H9 (cell line): ENCODE measurements around the gene RMND5B. TPM values are rescaled to one million over a fixed set of nuclear protein-coding genes. Genes with fewer than 3 reads are reported as not detected.
A peak's percentile ranks its signal among the peaks of the same experiment; 100 is the strongest.

Experiments used
- DNase-seq: peaks from one replicate; pipeline ENCODE4 v3.0.0-alpha.2; 2017
- H2AFZ ChIP-seq: one replicate; pipeline ENCODE4 v1.6.1; 2013; ENCODE audit warnings: mild to moderate bottlenecking, low read length, control low read depth, moderate library complexity
- H2AK5ac ChIP-seq: 2 replicates; pipeline ENCODE4 v1.6.1; 2013; ENCODE audit warnings: low read length, control low read depth, mixed read lengths; ENCODE audit not compliant: insufficient read length
- H2BK120ac ChIP-seq: one replicate; pipeline ENCODE4 v1.6.1; 2013; ENCODE audit warnings: low read depth, mild to moderate bottlenecking, low read length, control low read depth, inconsistent platforms; ENCODE audit not compliant: poor library complexity, severe bottlenecking
- H2BK12ac ChIP-seq: 2 replicates; pipeline ENCODE4 v1.6.1; 2013; ENCODE audit warnings: low read length, control low read depth, mixed read lengths, low read depth; ENCODE audit not compliant: insufficient read length
- H2BK15ac ChIP-seq: 2 replicates; pipeline ENCODE4 v1.6.1; 2013; ENCODE audit warnings: low read depth, low read length, control low read depth
- H2BK20ac ChIP-seq: one replicate; pipeline ENCODE4 v1.6.1; 2013; ENCODE audit warnings: low read depth, mild to moderate bottlenecking, low read length, control low read depth, inconsistent platforms; ENCODE audit not compliant: poor library complexity, severe bottlenecking
- H2BK5ac ChIP-seq: 2 replicates; pipeline ENCODE4 v1.6.1; 2013; ENCODE audit warnings: low read length, control low read depth, mixed read lengths; ENCODE audit not compliant: insufficient read length
- H3K14ac ChIP-seq: 2 replicates; pipeline ENCODE4 v1.6.1; 2013; ENCODE audit warnings: low read length, control low read depth; ENCODE audit not compliant: insufficient read depth
- H3K18ac ChIP-seq: 2 replicates; pipeline ENCODE4 v1.6.1; 2013; ENCODE audit warnings: low read depth, mild to moderate bottlenecking, mixed read lengths, low read length, control low read depth; ENCODE audit not compliant: insufficient read length
- H3K23ac ChIP-seq: 2 replicates; pipeline ENCODE4 v1.6.1; 2013; ENCODE audit warnings: low read length, control low read depth, mixed read lengths, low read depth; ENCODE audit not compliant: insufficient read length
- H3K23me2 ChIP-seq: 2 replicates; pipeline ENCODE4 v1.6.1; 2013; ENCODE audit warnings: low read depth, mild to moderate bottlenecking, mixed read lengths, low read length, control low read depth; ENCODE audit not compliant: insufficient read length, poor library complexity, severe bottlenecking
- H3K27ac ChIP-seq: 2 replicates; pipeline ENCODE4 v1.5.1; 2013; ENCODE audit warnings: low read length, control low read depth, mixed read lengths, low read depth; ENCODE audit not compliant: insufficient read length
- H3K27me3 ChIP-seq: 2 replicates; pipeline ENCODE4 v1.6.1; 2013; ENCODE audit warnings: low read length, control low read depth, inconsistent platforms; ENCODE audit not compliant: insufficient read depth
- H3K4ac ChIP-seq: 2 replicates; pipeline ENCODE4 v1.6.1; 2013; ENCODE audit warnings: low read depth, mild to moderate bottlenecking, control low read depth, inconsistent platforms, low read length, moderate library complexity
- H3K4me1 ChIP-seq: 2 replicates; pipeline ENCODE4 v1.6.1; 2013; ENCODE audit warnings: low read length, control low read depth, inconsistent platforms; ENCODE audit not compliant: insufficient read depth
- H3K4me2 ChIP-seq: 2 replicates; pipeline ENCODE4 v1.6.1; 2013; ENCODE audit warnings: low read length, control low read depth, mixed read lengths; ENCODE audit not compliant: insufficient read length, insufficient read depth
- H3K56ac ChIP-seq: 2 replicates; pipeline ENCODE4 v1.6.1; 2013; ENCODE audit warnings: low read depth, mild to moderate bottlenecking, mixed read lengths, low read length, control low read depth; ENCODE audit not compliant: insufficient read length
- H3K79me1 ChIP-seq: 2 replicates; pipeline ENCODE4 v1.6.1; 2013; ENCODE audit warnings: low read depth, mild to moderate bottlenecking, moderate library complexity, low read length, control low read depth, inconsistent platforms; ENCODE audit not compliant: insufficient read depth, poor library complexity, severe bottlenecking
- H3K79me2 ChIP-seq: 2 replicates; pipeline ENCODE4 v1.6.1; 2013; ENCODE audit warnings: low read length, control low read depth, inconsistent platforms; ENCODE audit not compliant: insufficient read depth
- H3K9ac ChIP-seq: 2 replicates; pipeline ENCODE4 v1.6.1; 2013; ENCODE audit warnings: low read length, control low read depth, mixed read lengths; ENCODE audit not compliant: insufficient read length; ENCODE audit errors: extremely low read depth
- H3K9me3 ChIP-seq: one replicate; pipeline ENCODE4 v1.6.1; 2013; ENCODE audit warnings: low read depth, low read length, inconsistent platforms; ENCODE audit not compliant: control insufficient read depth
- H3T11ph ChIP-seq: one replicate; pipeline ENCODE4 v1.6.1; 2013; ENCODE audit warnings: mild to moderate bottlenecking, low read length, control low read depth, inconsistent platforms
- H4K20me1 ChIP-seq: one replicate; pipeline ENCODE4 v1.6.1; 2013; ENCODE audit not compliant: control insufficient read depth, insufficient read length, insufficient read depth
- H4K5ac ChIP-seq: 2 replicates; pipeline ENCODE4 v1.6.1; 2013; ENCODE audit warnings: low read depth, mild to moderate bottlenecking, mixed read lengths, low read length, control low read depth; ENCODE audit not compliant: insufficient read length
- H4K8ac ChIP-seq: replicated peaks from 2 replicates; pipeline ENCODE4 v1.6.1; 2013; ENCODE audit warnings: low read length, control low read depth, mixed read lengths, low read depth; ENCODE audit not compliant: insufficient read length
- H4K91ac ChIP-seq: 2 replicates; pipeline ENCODE4 v1.6.1; 2013; ENCODE audit warnings: low read depth, mild to moderate bottlenecking, moderate library complexity, mixed read lengths, low read length, control low read depth; ENCODE audit not compliant: insufficient read length
- H3K27ac Mint-ChIP-seq, 3 experiments: 2 replicates in 2 of 3; 3 replicates in 1 of 3; pipeline ENCODE4 v1.8.0; 2020 to 2021; ENCODE audit warnings: mixed read lengths in 3 of 3, mild to moderate bottlenecking in 1 of 3, moderate library complexity in 1 of 3
- H3K27me3 Mint-ChIP-seq: 2 replicates; pipeline ENCODE4 v1.8.0; 2021; ENCODE audit warnings: low read depth, mild to moderate bottlenecking, moderate library complexity, mixed read lengths
- H3K36me3 Mint-ChIP-seq, 3 experiments: 2 replicates in 2 of 3; 3 replicates in 1 of 3; pipeline ENCODE4 v1.8.0; 2020 to 2021; ENCODE audit warnings: low read depth in 3 of 3, mixed read lengths in 3 of 3; ENCODE audit not compliant: insufficient read depth in 1 of 3
- H3K4me1 Mint-ChIP-seq, 2 experiments: 2 replicates each; pipeline ENCODE4 v1.8.0; 2020; ENCODE audit warnings: mixed read lengths in 2 of 2
- H3K4me3 Mint-ChIP-seq, 2 experiments: 2 replicates in 1 of 2; 3 replicates in 1 of 2; pipeline ENCODE4 v1.8.0; 2020 to 2021; ENCODE audit warnings: mild to moderate bottlenecking in 2 of 2, mixed read lengths in 2 of 2, moderate library complexity in 1 of 2
- H3K9me3 Mint-ChIP-seq, 2 experiments: 2 replicates in 1 of 2; 3 replicates in 1 of 2; pipeline ENCODE4 v1.8.0; 2020; ENCODE audit warnings: mild to moderate bottlenecking in 2 of 2, mixed read lengths in 2 of 2, moderate library complexity in 1 of 2
- CTCF ChIP-seq: fragments of 200-600 bp; sonication (generic); conservative IDR thresholded peaks from 3 replicates; pipeline ENCODE4 v1.8.0; 2021; ENCODE audit warnings: antibody characterized with exemption, mild to moderate bottlenecking
- WGBS: extraction: QIAGEN DNeasy Blood & Tissue Kit; methylation state at CpG from one replicate; pipeline ENCODE4 v1.1.7; 2013; ENCODE audit warnings: missing lambda C conversion rate, low lambda C conversion rate, mixed read lengths; ENCODE audit not compliant: insufficient read length; ENCODE audit errors: extremely low coverage; 5-methylcytosine and 5-hydroxymethylcytosine counted together
- total RNA-seq: library from RNA; stranded (reverse); gene quantifications from 2 replicates; pipeline ENCODE4 v1.2.1, GENCODE V29; 2021

RMND5B gene
- total RNA-seq, 1 experiment from 2014 or later = 86.4 TPM

GRCh38 chr5:178152491-178153444, 22.0 kb downstream of the RMND5B start:
- Histone ChIP-seq H2AFZ (no peak overlapping the region), H3K18ac (no peak overlapping the region), H4K5ac (no peak overlapping the region), H4K91ac (no peak overlapping the region), H4K20me1 (peaks cover 2% of the 10 kb centered on the region), H3K23me2 (peaks cover 5% of the 10 kb centered on the region), H3K4ac (no peak overlapping the region), H3K79me1 (peaks cover 4% of the 10 kb centered on the region), H2BK120ac (no peak overlapping the region), H4K8ac (no peak overlapping the region), H3K4me1 (no peaks in the 10 kb centered on the region; the same call in 1 of the 2 replicates), H2BK5ac (no peak overlapping the region), H3T11ph (no peak overlapping the region), H3K4me2 (peak overlapping the region; percentile 71), H3K14ac (no peak overlapping the region), H2BK15ac (no peak overlapping the region), H2AK5ac (no peak overlapping the region), H2BK20ac (no peak overlapping the region), H3K9ac (peak overlapping the region; percentile 71), H3K79me2 (no peaks in the 10 kb centered on the region), H2BK12ac (no peak overlapping the region), H3K23ac (no peak overlapping the region), H3K56ac (no peak overlapping the region), H3K27me3 (no peaks in the 10 kb centered on the region), H3K9me3 (no peaks in the 10 kb centered on the region), H3K27ac (no peak overlapping the region)
- DNase-seq = no peak
- TF ChIP-seq CTCF = no peak
- H3K9me3 Mint-ChIP-seq = no peaks in the 10 kb centered on the region; a peak in 1 of 5 replicates
- peak overlapping the region; percentile 94 to 95 for H3K4me3 Mint-ChIP-seq
- peaks cover 2% of the 10 kb centered on the region; the same call in 1 of the 2 replicates for H3K27me3 Mint-ChIP-seq
- H3K4me1 Mint-ChIP-seq = peaks cover 6 to 14% of the 10 kb centered on the region in 2 experiments
- WGBS = no CpG with 5 or more reads among the region's 31 CpGs
- H3K27ac Mint-ChIP-seq = peak overlapping the region; percentile 59 to 96 (median 93); a peak in 4 of 7 replicates
- H3K36me3 Mint-ChIP-seq = peaks cover 27 to 49% (median 46%) of the 10 kb centered on the region in 3 experiments; a peak in 6 of 7 replicates
